NCI-H128 (cell line): ENCODE results near the gene CPT1C.
"Not testable (repeated sequence)": the region's sequence is repeated elsewhere in the genome, so short reads cannot be mapped to it uniquely, and the experiment has no call there.

Source experiments
- DNase-seq: peaks from one replicate; lab custom pipeline; 2025; ENCODE audit not compliant: unreplicated experiment; lab: John Stamatoyannopoulos, UW

CPT1C gene

DNA sequence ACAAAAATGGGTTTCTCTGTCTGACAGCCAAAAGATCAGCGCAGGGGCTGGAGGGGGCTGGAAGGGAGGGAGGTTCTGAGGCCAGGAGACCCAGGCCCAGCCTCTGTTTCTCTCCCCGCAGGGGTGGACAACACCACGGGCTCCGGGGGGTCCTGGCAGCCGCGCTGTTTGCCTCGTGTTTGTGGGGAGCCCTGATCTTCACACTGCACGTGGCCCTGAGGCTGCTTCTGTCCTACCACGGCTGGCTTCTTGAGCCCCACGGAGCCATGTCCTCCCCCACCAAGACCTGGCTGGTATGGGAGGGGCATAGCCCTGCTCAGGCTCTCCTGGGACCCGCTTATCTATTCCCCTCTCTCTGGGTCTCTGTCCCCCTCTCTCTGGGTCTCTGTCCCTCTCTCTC lies 9.6 kb downstream of the CPT1C start:
- DNase-seq, result no peak

DNA sequence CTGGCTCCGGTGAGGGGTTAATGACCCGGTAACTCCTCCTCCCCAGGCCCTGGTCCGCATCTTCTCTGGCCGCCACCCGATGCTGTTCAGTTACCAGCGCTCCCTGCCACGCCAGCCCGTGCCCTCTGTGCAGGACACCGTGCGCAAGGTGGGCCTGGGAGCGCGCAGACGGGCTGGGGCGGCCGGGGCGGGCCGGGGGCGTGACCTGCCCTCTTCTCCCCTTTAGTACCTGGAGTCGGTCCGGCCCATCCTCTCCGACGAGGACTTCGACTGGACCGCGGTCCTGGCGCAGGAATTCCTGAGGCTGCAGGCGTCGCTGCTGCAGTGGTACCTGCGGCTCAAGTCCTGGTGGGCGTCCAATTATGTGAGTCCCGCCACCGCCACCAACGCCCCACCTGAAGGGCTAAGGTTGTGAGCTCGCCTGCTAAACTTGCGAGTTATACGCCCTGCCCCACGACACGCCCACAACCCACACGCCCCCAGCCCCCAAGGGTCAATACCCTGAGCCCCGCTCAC lies 10.4 kb downstream of the CPT1C start:
- no peak for DNase-seq

DNA sequence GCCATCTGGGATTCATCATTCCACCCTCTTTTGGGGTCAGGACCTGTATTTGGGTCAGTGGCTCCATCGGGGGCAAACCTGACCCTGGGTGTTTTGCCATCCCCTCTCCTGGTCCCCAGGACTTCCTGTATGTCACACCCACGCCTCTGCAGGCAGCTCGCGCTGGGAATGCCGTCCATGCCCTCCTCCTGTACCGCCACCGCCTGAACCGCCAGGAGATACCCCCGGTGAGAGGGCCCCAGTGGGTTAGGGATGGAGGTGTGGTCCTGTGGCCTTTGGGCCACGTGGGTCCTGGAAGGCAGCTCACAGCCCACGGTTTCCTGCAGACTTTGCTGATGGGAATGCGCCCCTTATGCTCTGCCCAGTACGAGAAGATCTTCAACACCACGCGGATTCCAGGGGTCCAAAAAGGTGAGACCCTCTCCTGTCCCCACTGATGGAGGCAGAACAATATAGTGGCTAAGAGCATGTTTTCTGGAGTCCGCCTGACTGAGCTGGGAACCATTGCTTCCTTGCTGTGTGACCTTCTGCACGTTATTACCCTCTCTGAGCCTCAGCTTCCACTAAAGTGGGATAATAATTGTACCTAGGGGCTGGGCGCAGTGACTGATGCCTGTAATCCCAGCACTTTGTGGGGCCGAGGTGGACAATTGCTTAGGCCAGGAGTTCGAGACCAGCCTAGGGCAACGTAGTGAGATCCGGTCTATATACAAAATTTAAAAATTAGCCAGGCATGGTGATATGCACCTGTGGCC lies 14.1 kb downstream of the CPT1C start:
- no peak for DNase-seq

DNA sequence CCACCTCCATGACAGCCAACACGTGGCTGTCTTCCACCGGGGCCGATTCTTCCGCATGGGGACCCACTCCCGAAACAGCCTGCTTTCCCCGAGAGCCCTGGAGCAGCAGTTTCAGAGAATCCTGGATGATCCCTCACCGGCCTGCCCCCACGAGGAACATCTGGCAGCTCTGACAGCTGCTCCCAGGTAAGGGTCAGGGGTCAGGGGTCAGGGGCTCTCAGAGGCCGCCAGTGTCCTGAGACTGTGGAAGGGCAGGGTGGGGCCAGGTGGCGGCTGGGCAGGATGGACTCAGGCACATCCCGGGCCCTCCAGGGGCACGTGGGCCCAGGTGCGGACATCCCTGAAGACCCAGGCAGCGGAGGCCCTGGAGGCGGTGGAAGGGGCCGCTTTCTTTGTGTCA lies 15.0 kb downstream of the CPT1C start:
- no peak for DNase-seq

DNA sequence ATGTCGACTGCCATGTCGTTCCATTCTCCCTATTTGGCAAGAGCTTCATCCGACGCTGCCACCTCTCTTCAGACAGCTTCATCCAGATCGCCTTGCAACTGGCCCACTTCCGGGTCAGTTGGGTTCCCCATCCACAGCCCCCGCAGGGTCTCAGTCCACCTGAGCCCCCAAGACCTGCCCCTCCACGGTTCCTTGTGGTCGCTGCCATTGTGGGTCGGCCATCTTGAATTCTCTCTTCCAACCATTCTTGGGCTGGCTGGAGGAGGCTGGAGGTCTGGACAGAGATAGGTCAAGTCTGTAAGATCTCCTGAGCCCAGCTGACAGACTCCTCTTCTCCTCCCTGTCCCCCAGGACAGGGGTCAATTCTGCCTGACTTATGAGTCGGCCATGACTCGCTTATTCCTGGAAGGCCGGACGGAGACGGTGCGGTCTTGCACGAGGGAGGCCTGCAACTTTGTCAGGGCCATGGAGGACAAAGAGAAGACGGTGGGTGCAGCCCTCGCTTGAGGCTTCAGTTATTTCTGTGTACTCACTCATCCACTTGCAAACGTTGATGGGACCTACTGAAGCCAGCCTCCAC lies 19.5 kb downstream of the CPT1C start:
- DNase-seq, result no peak

DNA sequence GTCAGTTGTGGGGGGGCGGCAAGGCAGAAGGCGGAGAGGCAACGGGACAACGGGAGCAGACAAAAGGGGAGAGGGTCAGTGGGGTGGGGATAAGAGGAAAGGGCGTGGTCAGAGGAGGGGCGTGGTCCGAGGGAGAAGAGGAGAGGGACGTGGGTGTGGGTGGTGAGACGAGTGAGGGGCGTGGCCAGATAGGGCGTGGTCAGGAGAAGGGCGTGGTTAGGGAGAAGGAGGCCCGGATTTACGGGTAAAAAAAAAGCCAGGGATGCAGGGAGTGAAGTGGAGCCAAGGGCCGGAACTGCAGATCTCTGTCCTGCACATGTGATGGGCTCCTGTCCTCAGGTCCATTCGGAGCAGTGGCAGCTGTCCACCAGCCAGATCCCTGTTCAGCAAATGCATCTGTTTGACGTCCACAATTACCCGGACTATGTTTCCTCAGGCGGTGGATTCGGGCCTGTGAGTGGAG lies 21.5 kb downstream of the CPT1C start:
- no peak for DNase-seq

DNA sequence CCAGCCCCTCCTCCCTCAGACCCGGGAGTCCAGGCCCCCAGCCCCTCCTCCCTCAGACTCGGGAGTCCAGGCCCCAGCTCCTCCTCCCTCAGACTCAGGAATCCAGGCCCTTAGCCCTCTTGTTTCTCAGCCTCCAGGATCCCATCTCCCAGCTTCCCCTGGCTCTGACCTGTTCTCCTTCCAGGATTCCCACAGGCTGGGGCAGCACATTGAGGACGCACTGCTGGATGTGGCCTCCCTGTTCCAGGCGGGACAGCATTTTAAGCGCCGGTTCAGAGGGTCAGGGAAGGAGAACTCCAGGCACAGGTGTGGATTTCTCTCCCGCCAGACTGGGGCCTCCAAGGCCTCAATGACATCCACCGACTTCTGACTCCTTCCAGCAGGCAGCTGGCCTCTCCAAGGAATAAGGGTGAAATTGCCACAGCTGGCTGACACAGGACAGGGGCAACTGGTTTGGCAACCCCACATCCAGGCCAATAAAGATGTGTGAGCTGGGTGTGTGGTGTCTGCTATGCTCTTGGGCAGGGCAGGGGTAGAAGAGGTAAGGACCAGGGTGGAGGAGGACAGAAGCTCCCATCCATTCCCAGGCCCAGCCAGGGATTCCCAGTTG lies 22.4 kb downstream of the CPT1C start:
- no peak for DNase-seq

DNA sequence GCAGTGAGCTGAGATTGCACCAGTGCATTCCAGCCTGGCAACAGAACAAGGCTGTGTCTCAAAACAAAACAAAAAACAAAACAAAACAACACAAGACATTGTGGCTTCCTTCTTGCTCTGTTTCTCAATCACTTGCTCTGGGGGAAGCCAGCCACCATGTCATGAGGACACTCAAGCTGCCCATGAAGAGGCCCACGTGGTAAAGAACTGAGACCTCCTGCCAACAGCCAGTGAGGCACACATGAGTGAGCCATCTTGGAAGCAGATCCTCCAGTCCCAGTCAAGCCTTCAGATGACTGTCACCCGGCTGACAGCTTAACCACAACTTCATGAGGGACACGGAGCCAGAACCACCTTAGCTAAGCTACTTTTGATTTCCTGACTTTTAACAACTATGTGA lies 25.2 kb downstream of the CPT1C start:
- DNase-seq, result no peak

DNA sequence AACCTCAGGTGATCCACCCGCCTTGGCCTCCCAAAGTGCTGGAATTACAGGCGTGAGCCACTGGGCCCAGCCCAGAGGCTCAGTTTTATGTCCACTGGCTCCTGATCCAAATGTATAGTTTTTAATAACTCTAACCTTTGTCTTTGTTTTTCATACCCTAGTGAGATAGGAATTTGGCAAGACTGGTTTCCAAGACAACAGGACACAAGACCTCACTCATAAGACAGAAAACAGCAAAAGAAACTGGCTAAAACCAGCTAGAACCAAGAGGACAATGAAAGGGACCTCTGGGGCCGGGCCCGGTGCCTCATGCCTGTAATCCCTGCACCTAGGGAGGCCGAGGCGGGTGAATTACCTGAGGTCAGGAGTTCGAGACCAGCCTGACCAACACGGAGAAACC lies 27.6 kb downstream of the CPT1C start:
- no peak for DNase-seq

DNA sequence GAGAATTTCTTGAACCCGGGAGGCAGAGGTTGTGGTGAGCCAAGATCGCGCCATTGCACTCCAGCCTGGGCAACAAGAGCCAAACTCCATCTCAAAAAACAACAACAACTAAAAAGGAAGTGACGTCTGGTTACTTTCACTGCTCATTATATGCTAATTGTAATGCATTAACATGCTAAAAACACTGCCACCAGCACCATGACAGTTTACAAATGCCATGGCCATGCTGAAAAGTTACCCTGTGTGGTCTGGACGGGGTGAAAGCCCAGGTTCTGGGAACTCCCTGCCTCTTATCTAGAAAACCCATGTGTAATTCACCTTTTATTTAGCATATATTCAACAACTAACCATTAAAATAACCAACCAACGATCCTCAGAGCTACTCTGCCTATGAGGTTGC lies 28.1 kb downstream of the CPT1C start:
- DNase-seq, result no peak

DNA sequence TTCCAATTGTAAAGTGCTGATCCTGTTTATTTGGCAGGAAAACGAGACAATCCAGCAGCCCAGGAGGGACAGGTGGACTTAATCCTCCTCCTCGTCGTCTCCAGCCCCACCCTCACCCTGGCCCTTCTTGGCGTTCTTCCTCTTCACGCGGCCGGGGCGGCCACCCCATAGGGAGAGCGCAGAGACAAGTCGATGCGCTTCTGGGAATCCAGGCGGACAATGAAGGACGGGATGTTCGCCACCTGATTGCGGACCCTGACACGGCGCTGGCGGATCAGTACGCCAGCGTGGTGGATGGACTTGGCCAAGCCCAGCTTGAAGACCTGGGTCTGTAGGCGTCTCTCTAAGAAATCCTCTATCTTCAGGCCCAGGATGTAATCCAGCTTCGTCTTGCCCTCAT lies 28.5 kb downstream of the CPT1C start:
- not testable (repeated sequence) for DNase-seq

DNA sequence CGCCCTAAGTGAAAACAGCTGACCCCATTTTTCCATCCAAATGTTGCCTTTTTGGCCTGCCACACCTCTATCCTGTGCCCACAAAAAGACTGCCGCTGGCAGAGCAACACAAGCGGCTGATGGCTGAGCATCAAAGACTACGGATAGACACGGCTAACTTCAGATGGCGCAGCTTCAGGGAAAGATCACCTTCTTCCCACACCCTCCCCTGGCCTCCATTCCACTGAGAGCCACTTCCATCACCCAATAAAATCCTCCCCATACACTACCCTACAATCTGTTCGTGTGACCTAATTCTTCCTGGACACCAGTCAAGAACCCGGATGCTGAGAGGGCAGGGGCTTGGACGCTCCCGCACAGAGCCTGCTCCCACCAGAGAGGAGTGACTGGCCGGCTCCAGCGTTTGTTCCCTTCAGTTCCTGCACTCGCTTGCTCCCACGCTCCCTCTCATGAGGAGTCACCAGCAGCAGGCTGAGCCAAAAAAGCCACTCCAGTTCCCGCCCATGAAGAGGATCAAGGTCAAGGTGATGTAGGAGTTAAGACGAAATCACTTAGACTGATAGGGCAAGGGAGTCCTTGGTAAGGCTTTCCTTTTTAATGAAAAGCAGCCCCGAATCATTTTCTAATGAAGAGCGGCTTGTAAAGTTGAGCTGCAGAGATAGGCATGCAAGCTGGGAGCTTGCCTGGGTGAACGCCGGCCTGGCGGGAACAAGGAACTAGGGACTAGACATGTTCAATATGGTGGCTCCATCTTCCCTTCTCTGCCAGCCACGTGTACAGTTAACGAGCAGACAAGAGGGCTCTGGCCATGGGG lies 36.5 kb downstream of the CPT1C start:
- no peak for DNase-seq

DNA sequence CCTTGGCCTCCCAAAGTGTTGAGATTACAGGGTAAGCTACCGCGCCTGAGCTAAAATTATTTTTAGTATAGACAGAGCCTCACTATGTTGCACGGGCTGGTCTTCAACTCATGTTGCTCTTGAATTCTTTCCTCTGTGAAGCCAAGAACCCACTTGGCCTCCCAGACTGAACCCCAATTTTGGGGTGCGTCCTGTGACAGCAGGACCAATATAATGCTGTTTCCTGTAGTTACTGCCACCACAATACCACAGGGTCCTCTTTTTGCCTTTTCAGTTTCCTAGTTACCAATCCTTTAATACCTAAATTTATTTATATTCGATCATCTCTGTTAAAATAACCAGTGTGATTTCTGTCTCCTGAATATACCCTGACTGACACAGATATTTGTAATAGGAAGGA lies 39.2 kb downstream of the CPT1C start:
- DNase-seq, result no peak

DNA sequence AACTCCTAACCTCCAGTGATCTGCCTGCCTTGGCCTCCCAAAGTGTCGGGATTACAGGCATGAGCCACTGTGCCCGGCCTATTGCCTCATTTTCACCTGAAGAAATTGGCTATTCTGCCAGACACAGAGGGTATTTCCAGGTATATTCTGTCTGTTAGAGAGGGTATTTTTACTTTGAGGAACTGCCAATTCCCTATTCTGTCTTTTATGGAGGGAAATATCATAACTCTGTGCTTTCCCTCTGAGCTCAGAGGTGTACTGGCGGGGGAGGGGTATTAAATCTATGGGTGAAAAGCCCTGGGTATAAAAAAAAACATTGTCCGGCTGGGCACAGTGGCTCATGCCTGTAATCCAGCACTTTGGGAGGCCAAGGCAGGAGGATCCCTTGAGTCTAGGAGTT lies 47.4 kb downstream of the CPT1C start:
- no peak for DNase-seq

DNA sequence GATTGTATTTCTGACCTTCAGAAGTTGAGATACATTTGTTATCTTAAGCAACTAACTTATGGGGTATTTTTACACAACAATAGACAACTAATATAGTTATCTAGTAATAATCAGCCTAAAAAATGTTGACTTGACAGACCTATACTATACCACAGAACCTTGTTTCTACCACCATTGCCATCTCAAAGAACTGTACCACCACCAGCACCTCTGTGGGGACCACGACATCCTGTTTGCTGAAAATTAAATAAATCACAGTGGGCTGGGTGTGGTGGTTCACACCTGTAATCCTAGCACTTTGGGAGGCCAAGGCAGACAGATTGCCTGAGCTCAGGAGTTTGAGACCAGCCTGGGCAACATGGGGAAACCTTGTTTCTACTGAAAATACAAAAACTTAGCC lies 48.2 kb downstream of the CPT1C start:
- no peak for DNase-seq

DNA sequence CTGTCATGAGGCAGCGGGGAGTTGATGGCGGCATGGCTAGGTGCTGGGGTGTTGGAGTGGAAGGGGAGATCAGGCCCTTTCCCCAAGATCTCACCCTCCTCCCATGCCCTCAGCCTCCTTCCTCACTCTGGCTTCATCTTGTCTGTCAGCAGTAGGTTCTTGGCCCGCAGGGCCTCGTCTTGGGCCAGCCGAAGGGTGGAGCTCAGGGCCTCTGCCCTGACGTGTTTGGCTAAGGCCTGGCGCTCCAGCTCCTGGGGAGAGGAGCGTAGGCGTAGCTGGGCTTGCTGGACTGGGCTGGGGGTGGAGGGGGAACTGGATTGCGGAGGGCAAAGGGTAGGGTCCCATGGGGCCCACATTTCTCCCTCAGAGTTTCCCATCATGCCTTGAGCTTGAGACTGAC lies 49.0 kb downstream of the CPT1C start:
- no peak for DNase-seq

DNA sequence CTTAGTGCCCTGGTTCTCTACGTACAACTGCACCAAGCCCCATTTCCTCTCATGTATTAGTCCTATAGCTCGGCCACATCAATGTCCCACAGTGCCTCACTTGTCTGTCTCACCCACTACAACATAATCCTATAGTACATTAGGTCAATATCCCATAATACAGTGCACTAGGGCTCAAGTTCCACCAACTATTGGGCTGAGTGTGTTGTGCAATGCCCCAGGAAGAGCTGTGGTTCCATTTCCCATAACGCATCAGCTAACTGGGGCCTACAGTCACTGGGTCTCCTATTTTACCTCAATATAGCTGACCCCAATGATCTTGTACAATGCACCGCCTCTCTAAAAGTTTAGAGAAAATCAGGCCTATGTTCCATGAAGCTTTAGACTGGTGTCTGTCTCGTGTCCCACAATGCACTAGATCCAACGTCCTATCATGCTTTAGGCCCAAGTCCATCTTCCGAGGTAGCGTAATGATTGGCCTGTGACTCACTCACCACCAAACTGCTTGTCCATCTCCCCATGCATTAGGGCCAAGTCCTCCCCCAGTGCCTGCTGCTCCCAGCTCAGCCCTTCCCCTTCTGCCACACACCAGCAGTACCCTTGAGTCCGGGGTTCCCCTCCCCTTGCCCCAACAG lies 50.4 kb downstream of the CPT1C start:
- DNase-seq, result no peak

DNA sequence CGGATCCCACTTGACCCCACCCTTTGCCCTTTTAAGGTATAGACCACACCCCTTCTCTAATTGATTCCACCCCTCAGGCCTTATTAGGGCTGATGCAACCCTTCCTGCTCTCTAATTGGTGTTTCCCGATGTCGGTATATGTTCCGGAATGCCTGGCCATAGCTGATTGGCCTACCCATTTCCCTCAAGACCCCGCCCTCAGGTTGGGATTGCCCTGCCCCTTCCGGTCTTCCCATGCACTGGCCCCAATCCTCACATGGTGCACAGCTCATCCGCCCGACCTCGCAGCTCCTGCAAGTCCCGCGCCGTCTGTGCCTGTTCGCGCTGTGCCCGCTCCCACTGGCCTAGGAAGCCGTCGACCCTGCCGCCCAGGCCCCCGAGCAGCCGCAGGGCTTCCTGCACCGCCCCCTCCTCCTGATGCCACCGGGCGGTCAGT lies 54.0 kb downstream of the CPT1C start:
- DNase-seq, result no peak

DNA sequence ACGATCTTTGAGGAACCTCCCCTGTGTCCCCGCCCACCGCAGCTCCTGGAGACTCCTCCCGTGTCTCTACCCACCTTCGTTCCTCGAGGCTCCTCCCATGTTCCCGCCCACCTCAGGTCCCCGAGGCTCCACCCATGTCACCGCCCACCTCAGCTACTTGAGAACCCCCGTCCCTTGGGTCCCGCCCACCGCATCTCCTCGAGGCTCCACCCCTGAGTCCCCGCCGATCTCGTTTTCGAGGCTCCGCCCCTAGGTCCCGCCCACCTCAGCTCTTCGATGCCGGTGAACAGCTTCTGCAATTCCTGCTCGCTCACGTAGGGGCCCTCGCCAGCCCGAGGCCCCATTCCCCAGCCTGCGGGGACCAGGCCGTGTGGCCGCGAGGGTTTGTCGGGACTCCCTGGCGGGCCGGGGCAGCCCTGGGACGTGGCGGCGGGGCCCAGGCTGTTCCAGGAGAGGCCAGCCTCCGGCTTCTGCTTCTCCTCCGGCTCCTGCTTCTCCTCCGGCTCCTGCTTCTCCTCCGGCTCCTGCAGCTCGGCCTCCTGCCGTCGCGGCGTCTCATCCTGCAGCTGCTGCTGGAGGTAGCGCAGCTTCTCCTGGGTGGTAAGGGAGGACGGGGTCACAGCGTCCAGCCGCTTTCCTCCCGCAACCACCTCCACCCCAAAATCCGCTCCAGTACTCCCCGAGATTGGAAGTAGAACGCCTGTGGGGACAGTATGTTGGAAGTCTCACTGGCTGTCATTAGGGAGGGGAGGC lies 55.5 kb downstream of the CPT1C start:
- no peak for DNase-seq

DNA sequence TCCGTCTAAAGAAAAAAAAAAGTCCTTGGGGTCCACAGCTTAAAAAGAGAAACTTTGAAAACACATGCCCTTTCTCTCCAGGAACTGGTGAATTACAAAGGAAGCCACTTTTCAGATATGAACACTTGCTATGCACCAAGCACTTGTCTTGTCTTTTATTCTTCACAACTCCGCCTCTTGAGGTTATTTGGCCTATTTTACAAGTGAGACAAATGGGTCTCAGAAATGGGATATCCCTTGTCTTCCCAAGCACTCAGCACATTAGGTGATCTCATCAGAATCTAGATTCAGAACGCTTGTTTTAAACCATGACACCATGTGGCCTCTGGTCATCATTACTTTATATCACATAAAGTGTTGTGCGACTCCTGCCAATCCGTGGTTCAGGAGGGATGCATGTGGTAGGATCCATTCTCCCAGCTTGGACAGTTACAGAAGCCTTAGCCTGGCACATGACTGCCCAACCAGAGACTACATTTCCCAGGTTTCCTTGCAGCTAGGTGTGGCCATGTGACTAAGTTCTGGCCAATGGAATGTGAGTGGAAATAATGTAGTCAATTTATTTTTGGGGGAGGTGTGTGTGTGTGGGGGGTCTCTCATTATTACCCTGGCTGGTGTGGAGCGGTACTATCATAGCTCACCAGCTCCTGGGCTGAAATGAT lies 58.3 kb downstream of the CPT1C start:
- no peak for DNase-seq
